Measurements from ENCODE around the gene MTG1.
"Not testable (repeated sequence)": the region's sequence is repeated elsewhere in the genome, so short reads cannot be mapped to it uniquely, and the experiment has no call there.

MTG1 gene

DNA sequence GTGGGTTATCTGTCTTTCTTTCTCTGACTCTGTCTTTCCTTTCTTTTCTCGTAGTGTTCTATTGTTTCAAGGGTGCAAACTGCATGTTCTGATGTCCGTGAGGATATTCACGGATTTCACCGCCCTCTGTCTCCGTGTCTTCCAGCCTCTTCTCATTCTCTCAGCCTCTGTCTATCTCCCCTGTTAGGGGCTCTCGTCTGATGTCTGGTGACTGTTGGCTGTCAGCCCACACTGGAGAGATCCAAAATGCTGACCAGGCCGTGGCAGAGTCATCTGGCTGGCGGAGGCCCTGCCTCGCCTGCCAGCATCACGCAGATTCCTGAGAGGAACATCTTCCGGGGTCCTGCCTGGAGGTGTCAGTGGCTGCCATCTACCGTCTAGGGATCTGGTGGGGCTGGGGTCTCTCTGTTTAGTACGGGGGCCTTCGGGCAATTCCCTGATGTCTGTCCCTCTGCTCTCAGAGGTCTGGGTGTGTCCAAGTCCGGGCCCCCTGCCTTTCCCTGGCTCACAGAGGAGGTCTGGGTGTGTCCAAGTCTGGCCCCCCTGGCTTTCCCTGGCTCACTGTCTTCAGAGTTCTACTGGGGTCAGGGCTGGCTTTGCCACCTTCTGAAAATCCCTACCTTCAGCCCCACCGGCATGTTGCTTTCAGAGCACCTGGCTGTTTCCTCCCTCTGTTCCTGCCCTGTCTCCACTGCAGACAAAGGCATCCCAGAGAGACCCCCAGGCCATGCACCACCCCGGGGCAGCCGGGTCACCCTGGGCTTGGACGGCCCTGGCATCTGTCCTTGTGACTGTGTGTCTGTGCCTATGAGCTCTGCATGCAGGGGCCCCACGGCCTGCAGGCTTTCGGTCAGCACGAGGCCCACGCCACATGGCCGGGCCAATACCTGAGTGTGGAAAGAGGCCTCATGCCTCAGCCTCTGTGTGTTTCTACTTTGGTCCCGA is 45.8 kb downstream of the MTG1 start:
- TF ChIP-seq CTCF (IDR thresholded peaks at IDR 0.05; ENCODE audit: control extremely low read depth, extremely low read depth, low read depth, missing control alignments) = no peak
- ChIA-PET CTCF (interaction anchor here (0.6 to 2.6 kb wide), 9 partner anchors 8 to 169 kb away, joined by 3 to 9 read pairs (median 3); no protein-coding TSS in a partner anchor), POLR2A (no interaction called here)
- DNase-seq (ENCODE audit: extremely low spot score) = no peak

DNA sequence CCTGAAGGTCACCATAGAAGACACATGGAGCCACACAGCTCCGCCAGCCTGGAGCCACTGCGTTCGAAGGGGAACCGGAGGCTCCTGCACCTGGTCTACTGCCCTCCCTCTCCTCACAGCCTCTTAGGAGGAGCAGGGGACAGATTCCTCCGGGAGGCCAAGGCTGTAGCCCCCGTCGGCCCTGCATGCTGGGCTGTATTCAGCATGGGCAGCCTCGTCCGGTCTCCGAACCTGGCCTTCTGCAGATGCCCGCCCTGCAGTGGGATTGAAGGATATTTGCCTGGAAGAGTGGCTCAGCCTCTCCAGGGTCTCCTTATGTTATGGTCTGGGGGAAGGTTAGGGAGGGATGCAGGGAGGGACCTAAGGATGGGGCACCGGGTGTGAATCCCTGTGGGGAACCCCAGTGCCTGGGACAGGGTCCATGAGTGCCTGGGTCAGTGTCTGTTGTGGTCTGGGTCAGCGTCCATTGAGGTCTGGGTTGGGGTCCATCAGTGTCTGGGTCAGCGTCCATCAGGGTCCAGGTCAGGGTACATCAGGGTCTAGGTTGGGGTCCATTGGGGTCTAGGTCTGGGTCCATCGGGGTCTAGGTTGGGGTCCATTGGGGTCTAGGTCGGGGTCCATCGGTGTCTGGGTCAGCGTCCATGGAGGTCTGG is 46.8 kb downstream of the MTG1 start:
- TF ChIP-seq CTCF (IDR thresholded peaks at IDR 0.05; ENCODE audit: control extremely low read depth, extremely low read depth, low read depth, missing control alignments) = no peak
- no peak for DNase-seq (ENCODE audit: extremely low spot score)
- POLR2A ChIA-PET = no interaction called here
- CTCF ChIA-PET = no interaction called here

DNA sequence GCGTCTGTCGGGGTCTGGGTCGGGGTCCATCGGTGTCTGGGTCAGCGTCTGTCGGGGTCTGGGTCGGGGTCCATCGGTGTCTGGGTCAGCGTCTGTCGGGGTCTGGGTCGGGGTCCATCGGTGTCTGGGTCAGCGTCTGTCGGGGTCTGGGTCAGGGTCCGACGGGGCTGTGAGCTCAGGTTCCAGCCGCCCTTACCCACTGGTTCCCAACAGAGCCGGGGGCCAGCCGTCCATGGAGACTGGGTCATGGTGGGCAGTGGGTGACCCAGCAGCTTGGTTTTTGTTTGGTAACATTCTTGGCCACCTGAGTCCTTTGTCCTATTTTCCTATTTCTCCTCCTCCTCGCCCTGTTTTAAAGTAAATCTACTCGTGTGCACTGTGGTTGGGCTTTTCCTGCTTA is 47.4 kb downstream of the MTG1 start:
- DNase-seq (ENCODE audit: extremely low spot score); POLR2A ChIA-PET; CTCF ChIA-PET: not testable (repeated sequence)

DNA sequence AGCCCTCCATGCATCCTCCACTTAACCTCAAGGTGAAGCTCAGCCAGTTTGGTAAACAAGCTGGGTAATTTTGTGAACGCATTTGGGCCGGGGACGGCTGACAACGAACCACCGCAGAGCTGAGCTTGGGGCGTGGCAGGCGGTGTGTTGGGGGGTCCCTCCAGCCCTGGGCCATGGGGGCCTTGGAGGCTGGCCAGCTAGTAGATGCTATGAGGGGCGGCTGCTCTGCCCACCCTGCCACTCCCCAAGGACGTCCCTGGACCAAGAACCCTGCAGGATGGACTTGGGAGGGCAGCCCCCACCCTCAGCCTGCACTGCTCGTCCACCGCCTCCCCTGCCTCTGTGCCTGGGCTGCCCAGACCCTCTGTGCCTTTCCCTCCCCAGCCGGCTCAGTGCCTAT is 47.8 kb downstream of the MTG1 start:
- ChIA-PET CTCF (no interaction called here), POLR2A (no interaction called here)
- TF ChIP-seq CTCF (IDR thresholded peaks at IDR 0.05; ENCODE audit: control extremely low read depth, extremely low read depth, low read depth, missing control alignments) = no peak
- no peak for DNase-seq (ENCODE audit: extremely low spot score)

GRCh38 chr10:133442191-133442966 is 48.4 kb downstream of the MTG1 start:
- ChIA-PET CTCF (no interaction called here), POLR2A (no interaction called here)
- no peak for DNase-seq (ENCODE audit: extremely low spot score)
- TF ChIP-seq CTCF (IDR thresholded peaks at IDR 0.05; ENCODE audit: control extremely low read depth, extremely low read depth, low read depth, missing control alignments) = no peak

DNA sequence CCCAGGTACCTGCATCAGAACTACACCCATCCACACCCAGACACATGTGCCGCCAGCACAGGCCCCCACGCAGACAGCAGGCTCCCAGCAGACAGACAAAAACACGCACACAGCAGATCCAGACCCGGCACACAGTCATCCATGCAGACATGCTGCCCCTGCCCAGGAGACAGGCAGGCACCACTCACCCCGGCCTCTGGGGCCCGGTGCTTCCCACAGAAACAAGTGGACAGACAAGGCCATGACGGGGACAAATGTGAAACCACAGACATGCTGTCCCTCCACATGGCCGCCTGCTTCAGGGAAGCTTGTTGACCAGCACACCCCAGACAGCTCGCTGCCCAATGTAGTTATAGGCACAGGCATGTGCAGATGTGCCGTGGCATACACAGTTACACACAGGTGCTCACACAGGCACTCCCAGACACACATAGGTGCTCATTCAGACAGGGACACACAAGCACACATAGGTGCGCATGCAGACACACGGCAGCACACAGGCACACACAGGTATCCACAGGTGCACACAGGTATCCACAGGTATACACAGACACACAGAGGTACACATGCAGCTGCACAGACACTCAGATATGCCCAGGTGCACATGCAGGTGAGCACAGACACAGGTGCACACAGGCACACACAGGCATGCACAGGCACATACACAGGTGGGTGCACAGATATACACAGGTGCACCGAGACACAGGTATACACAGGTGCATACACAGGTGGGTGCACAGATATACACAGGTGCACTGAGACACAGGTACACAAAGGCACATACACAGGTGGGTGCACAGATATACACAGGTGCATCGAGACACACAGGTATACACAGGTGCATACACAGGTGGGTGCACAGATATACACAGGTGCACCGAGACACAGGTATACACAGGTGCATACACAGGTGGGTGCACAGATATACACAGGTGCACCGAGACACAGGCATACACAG is 49.3 kb downstream of the MTG1 start:
- CTCF ChIA-PET = no interaction called here
- POLR2A ChIA-PET = no interaction called here
- no peak for DNase-seq (ENCODE audit: extremely low spot score)

More for the DNA sequence above, 49.3 kb downstream of the MTG1 start:
- no peak for TF ChIP-seq CTCF (IDR thresholded peaks at IDR 0.05; ENCODE audit: control extremely low read depth, extremely low read depth, low read depth, missing control alignments)

Data from GM10248 (cell line).